ENCODE results near the gene SQOR. TPM values are rescaled to one million over a fixed set of nuclear protein-coding genes. Genes with fewer than 3 reads are reported as not detected.

SQOR gene
- total RNA-seq, 1 donor from 2014 or later: 124 TPM

DNA sequence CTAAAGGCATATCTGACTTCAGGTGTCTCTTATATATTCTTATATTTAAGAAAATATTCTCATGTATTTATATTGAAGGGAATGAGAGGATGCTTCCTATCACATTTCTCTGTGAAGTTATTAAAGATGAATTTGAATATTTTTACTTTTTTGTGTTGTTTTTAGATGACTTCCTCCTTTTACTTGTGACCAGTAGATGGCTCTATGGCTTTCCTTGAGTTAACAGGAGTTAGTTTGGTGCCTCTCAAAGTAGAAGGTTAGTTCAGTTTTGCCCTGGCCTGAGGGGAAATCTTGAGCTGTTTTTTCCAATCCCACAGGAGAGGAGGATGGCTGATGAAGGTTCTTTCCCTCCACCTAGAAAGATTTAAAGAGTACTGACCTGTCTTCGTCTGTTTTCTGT is 80.7 kb downstream of the SQOR start:
- DNase-seq (ENCODE audit: low read depth): no peak
- TF ChIP-seq, protein P1, sequence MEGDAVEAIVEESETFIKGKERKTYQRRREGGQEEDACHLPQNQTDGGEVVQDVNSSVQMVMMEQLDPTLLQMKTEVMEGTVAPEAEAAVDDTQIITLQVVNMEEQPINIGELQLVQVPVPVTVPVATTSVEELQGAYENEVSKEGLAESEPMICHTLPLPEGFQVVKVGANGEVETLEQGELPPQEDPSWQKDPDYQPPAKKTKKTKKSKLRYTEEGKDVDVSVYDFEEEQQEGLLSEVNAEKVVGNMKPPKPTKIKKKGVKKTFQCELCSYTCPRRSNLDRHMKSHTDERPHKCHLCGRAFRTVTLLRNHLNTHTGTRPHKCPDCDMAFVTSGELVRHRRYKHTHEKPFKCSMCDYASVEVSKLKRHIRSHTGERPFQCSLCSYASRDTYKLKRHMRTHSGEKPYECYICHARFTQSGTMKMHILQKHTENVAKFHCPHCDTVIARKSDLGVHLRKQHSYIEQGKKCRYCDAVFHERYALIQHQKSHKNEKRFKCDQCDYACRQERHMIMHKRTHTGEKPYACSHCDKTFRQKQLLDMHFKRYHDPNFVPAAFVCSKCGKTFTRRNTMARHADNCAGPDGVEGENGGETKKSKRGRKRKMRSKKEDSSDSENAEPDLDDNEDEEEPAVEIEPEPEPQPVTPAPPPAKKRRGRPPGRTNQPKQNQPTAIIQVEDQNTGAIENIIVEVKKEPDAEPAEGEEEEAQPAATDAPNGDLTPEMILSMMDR (conservative IDR thresholded peaks at IDR 0.05; ENCODE audit: low read depth, low read length): peak; percentile 64
- no peak overlapping the region for H3K4me3 ChIP-seq (ENCODE audit: low read depth, low read length)

DNA sequence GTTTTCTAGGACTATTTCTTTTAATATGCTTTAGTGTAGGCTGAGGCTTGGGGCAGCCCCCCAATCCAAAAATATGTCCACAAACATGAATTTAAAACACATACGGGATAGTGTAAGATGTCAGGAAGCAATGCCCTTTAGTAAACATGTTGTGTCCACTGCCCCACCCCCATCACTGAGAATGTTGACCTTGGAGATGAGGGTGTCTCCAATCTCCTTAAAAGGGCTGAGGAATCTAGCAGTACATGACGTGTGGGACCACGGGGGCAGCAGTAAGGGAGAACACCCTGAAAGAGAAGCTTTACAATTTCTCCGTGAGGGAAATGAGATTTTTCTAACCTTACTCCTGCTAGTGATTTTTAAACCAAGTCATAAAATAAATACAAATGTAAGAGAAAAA is 84.7 kb downstream of the SQOR start:
- no peak overlapping the region for H3K4me3 ChIP-seq (ENCODE audit: low read depth, low read length)
- TF ChIP-seq, protein P1 (conservative IDR thresholded peaks at IDR 0.05; ENCODE audit: low read depth, low read length): no peak
- no peak for DNase-seq (ENCODE audit: low read depth)

DNA sequence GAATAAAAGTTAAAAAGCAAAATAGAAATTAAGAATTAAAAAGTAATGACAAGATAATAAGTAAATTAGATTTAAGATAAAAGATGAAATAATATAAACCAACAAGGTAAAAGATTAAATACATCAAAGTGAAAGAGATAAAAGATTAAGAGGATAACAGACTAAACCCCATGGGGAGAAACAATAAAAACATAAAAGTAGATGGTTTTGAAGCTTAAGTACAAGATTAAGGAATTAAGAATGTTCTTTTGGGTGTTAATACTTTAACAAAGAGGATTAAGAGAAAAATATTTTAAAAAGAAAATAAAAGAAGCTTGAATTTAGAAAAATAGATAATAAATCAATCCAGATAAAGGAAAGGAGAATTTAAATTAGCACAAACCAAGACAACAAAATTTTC is 85.4 kb downstream of the SQOR start:
- DNase-seq (ENCODE audit: low read depth): no peak
- no peak overlapping the region for H3K4me3 ChIP-seq (ENCODE audit: low read depth, low read length)
- TF ChIP-seq, protein P1 (conservative IDR thresholded peaks at IDR 0.05; ENCODE audit: low read depth, low read length): no peak

DNA sequence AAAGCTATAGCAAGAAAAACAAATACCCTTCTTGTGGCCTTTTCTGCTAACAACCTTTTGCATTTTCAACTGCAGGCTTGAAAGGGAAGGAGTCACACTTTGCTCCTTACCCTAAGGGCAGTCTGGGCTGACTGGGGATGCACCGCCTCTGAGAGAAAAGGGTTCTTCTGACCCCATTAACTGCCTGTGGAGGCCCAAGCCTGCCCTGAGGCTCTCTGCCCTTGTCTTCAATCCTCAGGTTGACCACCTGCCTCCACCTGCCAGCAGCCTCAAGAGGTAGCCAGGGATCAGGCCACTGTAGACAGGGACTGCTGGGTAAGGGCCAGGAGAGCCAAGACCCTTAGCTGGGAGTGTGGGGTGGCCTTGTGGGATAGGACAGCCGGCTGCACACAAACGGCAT is 93.8 kb downstream of the SQOR start:
- no peak for DNase-seq (ENCODE audit: low read depth)
- TF ChIP-seq, protein P1 (conservative IDR thresholded peaks at IDR 0.05; ENCODE audit: low read depth, low read length): no peak
- H3K4me3 ChIP-seq (ENCODE audit: low read depth, low read length): no peak overlapping the region

DNA sequence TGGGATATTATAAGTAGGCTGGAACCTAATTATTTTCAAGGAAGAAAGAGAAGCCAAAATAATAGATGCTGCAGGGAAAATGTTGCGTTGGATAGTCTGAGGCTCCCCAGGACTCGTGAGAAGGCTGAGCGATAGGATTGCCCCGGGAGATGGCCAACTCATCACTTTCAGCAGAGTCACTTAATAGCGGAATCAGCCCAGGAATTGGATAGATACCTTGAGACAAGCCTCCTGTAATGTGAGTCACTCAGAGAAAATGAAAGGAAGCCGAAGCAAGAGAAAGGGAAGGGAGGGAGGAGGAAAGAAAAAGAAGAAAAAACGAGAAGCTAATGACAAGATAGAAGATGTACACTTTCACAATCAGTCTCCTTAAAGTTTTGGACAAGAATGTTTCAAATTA is 94.3 kb downstream of the SQOR start:
- no peak for DNase-seq (ENCODE audit: low read depth)

DNA sequence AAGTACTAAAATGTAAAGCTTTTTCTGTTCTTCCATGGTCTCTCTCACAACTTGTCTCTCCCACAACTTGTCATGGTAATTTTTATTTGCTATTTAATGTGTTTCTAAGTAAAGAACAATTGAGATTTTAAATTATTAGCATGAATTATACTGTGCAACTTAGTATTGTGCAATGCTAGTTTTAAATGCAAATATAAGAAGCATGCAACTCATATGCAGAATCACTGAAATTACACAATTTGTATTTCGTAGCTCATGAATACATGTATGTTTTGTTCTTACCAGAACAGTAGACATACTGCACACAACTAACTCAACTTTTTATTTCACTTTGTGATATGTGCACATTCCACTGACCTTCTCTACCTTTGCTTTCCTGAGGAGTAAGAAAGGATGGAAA is 96.5 kb downstream of the SQOR start:
- TF ChIP-seq, protein P1 (conservative IDR thresholded peaks at IDR 0.05; ENCODE audit: low read depth, low read length): no peak
- H3K4me3 ChIP-seq (ENCODE audit: low read depth, low read length): no peak overlapping the region
- no peak for DNase-seq (ENCODE audit: low read depth)

More for the DNA sequence above, 94.3 kb downstream of the SQOR start:
- TF ChIP-seq, protein P1 (conservative IDR thresholded peaks at IDR 0.05; ENCODE audit: low read depth, low read length): no peak
- H3K4me3 ChIP-seq (ENCODE audit: low read depth, low read length): no peak overlapping the region

DNA sequence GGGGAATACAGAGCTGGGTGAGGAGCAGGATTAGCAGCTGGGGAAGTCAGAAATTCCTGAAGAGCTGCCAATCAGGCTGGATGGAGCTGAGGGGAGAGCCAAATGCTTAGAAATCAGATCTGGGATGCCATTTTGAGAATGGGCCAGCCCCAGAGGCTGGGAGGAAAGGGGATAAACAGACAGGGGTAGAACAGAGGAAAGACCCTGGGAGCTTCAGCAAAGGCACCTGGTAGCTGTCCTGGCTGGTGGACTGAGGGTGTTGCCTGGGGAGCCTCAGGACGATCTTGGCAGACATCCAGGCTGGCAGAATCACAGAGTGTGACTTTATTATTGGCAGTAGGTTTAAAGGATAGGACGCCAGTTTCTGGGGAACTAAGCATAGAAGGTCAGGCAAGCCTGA is 97.8 kb downstream of the SQOR start:
- no peak for DNase-seq (ENCODE audit: low read depth)
- TF ChIP-seq, protein P1 (conservative IDR thresholded peaks at IDR 0.05; ENCODE audit: low read depth, low read length): no peak
- no peak overlapping the region for H3K4me3 ChIP-seq (ENCODE audit: low read depth, low read length)
